Measurements from ENCODE around the gene MYOF.
"Not testable (repeated sequence)": the region's sequence is repeated elsewhere in the genome, so short reads cannot be mapped to it uniquely, and the experiment has no call there.

The MYOF gene

DNA sequence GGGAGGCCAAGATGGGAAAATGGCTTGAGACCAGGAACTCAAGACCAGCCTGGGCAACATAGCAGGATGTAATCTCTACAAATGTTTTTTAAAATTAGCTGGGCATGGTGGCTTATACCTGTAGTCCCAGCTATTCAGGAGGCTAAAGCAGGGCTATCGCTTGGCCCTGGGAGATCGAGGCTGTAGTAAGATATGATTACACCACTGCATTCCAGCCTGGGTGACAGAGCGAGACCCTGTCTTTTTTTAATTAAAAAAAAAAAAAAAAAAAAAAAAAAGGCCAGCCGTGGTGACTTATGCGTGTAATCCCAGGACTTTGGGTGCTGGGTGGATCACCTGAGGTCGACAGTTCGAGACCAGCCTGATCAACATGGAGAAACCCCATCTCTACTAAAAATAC is 27.4 kb downstream of the MYOF start:
- no peak for DNase-seq

DNA sequence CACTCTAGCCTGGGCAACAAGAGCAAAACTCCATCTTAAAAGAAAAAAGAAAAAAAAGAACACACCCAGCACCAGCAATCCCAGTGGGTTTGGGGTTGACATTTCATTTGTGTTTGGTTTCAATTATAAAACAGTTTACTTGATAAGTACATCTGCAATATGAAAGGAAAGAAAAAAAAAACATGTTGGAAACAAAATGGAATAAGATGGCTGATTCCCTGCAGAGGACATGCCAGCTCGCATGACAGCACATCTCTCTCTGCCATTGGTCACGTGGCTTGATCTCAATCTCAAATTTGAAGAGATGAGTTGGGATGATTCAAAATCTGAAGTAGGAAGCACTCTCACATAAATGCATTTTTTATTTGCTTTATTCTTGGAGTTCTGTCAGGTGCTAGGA is 28.0 kb downstream of the MYOF start:
- DNase-seq, result no peak

DNA sequence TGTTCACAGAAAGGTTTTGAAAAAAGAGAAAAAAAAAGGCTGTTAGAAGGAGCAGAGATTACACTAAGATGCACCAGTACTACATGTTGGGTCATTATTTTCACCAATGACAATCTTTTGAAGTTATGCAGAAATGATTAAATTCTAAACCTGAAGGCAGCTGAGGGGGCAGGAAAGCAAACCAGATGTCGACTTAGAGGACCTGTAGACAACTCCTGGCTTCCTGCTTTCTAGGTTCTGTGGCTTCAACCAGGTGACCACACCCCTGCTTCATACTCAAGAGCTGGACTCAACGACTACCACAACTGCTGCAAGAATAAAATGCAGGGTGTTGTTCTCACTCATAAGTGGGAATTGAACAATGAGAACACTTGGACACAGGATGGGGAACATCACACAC is 30.0 kb downstream of the MYOF start:
- no peak for DNase-seq

DNA sequence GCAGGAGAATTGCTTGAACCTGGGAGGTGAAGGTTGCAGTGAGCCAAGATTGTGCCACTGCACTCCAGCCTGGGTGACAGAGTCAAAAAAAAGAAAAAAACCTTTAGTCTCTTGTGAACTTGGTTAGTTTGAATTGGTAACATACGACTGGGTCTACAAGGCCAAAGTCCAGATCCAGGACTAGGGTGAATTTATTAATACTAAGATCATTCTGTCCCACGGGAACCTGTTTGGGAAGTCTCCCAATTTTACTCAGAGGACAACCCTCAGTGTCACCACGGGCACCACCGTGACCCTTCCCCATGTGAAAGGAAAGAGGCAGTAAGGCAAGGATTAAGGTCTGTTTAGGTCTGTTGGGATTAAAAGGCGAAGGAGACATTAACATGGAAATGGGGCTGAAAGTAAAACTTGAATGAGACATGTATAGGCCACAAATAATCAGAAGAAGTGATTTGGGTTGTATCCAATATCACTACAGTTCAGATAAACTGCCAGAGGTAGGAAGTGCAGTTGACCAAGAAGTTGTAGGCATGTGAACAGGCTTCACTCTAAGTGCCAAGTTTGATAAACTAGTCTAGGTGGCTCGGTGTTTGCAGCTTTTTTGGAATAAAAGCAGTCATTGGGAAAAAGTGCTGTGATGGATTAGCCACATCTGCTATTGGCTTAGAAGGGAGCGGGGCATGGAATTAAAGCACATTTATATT is 30.7 kb downstream of the MYOF start:
- DNase-seq, result no peak

DNA sequence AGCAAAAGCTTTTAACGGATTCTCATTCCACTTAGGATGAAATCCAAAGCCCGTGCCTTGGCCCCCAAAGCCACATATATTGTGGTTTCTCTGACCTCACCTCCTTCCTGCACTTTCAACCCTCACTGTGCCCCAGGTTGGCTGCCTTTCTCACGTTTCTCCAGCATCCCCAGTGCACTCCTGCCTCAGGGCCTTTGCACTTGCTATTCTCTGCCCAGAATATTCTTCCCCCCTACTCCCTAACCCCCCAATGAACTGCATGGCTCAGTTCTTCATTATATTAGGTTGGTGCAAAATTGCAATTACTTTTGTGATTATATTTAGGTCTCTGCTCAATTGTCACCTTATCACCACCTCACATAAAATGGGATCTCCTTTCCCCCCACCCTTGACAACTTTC is 34.2 kb downstream of the MYOF start:
- DNase-seq, result no peak

DNA sequence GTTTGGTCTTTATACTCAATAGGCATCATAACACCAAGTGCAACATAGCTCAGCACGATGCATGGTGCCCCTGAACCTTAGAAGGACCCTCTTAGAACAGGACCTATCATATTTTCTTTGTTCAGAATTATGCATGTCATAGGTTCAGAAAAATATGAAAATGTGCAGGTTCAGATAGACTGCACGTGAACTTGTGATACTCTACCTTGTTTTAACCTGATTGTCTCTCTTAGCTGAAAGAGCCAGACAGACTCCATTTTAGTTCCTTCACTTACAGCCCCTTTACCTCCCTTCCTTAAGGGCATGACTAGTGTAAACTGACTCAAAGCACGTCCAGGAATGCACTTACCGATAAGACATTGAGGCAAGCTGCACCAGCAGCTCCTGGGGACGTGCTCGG is 35.1 kb downstream of the MYOF start:
- DNase-seq, result no peak

DNA sequence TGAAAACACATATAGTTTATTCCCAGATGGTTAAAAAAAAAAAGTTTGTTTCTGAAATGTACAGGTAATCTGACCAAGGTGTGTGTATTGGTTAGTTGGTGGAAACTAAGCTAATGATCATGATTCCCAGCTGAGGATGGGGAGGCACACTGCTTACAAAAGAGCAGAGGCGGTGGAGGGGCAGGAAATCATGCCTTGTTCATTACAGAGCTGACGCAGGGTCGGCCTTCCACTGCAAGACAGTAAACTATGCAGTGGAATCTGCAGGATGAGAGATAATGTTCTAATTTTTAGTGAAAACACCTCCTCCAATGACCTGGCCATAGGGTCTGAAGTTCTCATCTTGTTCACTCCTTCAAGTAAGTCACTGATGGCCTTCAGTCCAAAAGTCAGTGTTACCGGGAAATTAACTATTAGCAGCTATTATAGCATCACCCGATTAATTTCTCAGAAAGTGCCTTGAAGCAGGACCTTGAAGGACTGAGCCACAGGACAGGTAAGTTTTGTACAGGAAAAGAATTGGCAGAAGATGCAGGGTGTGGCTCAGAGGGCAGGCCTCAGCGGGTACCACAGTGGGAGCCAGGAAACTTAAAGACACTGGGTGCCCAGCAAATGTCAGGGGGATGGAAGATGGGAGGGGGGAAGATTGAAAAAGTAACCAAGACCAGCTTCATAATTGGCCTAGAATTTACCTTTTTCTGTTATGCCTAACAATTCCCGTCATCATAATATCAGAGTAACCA is 36.0 kb downstream of the MYOF start:
- no peak for DNase-seq

DNA sequence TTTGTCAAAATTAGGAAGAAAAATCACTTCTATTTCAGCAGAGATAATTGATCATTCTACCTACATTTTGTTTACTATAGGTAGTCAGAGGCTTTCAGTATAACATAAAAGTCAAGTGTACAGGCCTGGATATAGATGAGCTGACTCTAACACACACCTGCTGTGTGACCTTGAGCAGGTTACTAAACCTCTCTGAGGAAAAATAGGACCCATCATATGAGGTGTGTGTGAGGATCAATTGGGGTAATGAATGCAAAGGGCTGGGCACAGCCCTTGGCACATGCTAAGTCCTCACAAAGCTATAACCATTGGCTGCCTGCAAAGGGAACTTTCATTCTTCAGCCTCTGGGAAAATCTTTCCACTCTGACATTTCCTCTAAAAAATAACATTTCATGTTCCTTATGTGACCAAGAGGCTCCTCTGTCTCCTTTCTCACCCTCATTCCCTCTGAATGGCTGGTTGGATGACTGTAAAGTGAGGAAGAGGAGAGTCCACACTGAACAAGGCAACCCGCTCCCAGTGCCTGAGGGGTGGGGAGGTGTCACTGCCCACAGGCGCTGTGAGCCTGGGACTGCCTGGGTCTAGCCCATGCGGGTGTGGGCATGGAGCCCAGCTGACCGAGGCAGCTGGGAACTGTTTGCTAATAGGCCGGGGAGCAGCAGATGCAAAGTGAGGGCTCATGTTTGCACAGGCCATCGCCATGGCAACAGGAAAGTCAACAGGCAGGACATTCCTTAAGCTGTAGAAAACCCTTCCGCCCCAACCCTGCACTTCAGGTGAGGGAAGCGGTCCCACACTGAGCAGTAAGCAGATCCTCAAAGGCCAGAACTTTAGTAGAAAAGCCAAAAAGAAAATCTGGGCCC is 36.8 kb downstream of the MYOF start:
- peak; percentile 95 for DNase-seq

DNA sequence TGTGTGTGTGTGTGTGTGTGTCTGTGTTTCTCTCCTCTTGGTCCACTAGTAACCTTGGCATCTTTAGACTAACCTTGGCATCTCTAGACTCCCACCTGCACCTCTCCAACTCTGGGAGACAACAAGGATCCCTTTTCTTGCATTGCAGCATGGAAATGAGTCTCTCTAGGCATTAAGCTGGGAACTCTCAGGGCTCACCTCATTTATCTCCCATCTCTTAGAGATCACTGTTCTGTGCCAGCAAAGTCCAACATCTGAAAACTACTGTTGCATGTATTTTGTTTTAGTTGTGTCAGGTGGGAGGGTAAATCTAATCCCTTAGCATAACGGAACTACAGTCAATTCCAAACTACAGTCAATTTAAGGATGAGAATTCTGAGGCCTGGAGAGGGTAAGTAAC is 38.7 kb downstream of the MYOF start:
- no peak for DNase-seq

DNA sequence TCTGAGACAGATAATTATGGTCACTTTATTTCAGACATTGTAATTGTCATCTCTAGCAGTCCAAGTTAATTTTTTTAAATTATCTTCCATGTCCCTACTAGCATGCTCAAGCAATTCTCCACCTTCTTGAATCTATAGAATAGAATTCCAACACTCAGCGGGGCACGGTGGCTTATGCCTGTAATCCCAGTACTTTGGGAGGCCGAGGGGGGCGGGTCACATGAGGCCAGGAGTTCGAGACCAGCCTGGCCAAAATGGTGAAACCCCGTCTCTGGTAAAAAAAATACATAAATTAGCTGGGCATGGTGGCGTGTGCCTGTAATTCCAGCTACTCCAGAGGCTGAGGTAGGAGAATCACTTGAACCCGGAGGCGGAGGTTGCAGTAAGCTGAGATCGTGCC is 39.4 kb downstream of the MYOF start:
- not testable (repeated sequence) for DNase-seq

DNA sequence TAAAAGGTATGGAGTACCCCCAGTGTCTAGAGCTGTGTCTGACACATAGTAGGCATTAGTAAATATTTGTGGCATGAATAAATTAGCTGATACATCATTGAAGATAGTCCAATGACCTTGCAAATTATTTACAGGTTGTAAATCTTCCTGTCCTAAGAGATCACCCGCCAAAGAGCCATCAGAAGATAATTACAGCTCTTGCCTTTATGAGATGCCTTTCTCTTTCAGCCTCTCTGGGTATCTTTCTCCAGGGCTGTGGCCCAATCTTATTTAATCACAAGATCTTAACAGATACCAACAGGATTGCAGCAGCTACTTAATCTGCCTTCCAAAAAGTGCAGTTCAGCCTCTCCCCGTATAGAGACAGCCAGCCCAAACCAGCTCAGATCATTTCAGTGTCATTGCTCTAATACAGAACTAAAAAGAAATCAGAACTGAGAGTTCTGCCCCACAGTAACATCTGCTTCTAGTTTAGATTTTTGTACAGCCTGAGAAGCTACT is 41.5 kb downstream of the MYOF start:
- DNase-seq, result no peak

DNA sequence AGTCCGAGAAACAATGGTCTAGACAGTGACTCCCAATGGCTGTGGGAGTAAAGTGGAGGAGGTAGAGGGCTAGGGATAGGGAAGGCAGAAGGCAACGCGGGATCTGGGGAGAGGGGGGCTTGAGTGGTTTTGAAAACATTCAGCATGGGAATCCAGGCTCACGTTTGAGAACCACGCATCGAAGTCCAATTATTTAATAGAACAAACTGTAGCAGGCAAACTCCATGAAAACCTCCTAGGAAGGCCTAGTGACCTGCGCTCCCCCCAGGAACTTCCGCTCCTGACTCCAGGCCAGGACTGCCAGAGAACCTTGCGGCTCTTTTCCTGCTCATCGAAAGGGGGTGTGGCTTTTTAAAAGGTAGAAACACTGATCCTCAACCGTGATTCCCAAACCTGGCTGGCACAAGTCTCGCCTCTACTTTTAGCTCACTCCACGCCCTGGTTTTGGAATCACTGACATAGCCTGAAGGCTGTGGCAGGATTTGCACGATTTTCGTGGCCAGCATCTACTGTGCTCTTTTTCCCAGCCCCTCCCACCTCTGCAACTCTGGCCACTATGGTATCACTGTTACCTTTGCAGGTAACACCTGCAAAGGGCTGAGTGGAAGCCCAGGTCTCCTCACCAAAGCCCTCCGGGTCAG is 43.4 kb downstream of the MYOF start:
- DNase-seq, result peak; percentile 57

DNA sequence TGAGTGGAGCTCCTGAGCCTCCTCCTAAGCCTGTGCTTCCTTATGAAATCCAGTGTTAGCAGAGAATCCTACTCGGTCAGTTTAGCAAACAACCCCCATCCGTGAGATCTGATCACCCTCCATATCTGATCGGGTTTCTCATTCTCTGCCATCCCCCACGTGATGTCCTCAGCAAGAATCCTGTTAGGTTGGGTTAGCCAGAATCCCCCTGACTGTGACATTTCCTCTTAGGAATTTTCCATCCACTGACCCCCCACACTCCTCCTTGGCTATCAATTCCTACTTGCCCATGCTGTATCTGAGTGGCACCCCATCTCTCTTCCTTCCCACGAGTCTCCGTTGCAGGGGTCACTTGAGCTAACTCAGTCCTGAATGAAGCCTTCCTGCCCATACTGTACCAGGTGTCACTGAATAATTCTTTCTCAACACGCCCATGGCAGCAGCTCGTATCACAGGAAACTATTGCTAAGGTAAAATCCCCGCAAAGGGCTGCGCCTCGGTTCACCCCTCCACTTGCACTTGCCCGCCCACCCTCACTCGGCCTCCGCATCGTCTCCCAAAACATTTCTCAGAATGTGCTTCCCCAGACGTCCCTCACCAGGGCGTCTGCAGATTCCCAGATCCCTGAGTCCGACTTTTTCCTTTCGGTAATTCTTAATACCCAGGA is 44.1 kb downstream of the MYOF start:
- DNase-seq, result no peak

DNA sequence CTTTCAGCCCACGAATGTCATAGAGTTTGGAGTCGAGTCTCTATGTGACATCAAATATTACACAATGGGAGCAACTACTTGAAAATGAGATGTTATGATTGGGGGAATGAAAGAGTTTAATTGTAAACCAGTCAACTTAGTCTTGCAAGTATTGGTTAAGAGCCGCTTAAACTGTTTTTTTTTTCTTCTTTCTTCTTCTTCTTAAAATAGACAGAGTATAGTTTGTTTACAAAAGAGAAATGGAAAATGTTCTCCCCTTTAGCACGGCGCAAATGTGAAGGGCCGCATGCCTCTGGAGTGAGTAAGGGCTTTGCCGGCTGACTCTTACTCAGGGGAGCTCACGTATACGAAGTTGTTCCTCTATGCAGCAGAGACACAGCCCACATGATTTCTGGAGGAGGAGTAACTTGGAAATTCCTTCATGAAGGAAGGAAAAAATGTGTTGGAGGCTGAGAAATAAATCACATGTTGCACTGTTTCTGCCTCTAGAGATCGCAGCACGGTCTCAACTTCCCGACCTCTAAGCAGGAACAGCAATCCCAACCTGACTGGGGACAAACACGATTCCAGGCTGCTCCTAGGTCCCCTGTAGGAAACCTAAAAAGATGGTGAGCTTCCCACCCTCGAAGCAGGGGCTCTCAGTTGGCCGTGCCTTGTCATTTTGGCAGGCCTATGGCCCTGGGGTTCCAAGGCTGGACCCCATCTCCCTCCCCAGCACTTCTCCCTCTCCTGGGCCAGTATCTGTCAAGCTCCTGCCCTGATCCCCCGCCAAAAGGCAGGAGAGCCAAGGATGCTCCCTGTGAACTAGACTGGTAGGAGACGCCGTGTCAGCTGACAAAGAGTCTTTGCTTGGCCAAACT is 44.8 kb downstream of the MYOF start:
- DNase-seq, result peak; percentile 90

DNA sequence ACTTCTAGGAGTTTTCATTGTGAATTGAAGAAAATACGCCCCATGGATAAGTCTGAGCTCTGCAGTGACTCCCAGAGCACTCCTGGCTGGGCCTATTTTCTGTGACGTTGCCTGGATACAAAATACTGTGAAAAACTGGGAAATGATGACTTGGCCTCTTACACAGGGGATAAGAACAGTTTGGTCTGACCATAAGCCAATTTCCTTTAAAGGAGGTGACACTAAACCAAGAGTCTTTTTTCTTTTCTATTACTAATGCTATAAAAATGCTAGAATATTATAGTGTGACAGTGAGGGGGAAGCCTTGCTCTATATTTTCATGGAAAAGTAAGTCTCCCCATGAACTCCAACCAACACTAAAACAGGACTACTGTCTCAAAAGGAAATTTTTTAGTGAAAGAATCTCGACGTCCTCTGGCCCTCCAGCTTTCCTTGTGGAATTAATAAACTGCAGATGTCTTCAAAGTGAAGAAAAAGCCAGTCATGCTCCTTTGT is 45.5 kb downstream of the MYOF start:
- DNase-seq, result peak; percentile 85

DNA sequence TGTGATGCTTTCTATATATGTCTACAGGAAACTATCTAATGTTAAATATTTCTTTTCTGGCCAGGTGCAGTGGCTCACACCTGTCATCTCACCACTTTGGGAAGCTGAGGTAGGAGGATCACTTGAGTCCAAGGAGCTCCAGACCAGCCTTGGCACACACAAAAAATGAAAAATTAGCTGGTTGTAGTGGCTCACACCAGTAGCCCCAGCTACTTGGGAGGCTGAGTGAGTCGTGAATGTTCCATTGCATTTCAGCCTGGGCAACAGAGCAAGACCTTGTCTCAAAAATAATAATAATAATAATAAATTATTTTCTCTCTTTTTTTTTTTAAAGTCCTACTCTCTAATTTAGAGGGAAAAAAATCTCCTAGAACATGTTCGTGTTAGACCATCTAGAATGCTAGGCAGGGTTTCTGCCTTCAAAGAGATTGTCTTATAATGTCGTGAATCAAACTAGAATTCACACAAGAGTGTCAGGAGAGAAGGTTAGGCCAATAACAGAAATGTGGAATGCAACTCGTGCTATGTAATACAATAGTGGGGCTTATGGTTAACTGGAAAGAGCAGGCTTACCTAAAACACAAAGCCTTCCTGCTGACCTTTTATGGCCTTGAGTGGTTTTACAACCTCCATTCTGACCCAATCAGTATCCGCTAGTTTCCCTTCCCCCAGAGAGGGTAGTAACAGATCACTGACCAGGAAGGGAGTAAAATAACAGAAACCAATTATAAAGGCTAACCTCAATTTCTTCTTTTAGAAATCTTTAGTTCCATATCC is 46.3 kb downstream of the MYOF start:
- peak; percentile 56 for DNase-seq

DNA sequence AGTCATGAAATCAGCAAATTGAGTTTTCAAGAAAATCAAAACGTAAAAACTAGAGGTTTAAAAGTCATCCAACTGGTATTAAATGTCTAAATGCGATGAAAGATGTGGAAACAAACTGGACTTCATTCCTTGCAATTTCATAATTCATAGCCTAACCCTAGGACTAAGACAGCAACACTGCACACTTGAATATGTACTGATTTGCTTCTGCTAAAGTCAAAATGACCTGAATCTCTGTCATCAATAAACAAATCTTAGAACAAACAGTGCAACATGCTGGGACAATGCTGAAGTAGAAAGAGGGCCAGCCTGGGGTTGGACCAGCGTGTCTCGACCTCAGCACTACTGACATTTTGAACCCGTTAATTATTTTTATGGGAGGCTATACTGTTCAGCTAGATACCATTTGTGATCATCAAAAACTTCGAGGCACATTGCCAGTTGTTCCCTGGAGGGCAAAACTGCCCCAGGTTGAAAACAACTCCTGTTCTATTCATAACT is 47.1 kb downstream of the MYOF start:
- no peak for DNase-seq

DNA sequence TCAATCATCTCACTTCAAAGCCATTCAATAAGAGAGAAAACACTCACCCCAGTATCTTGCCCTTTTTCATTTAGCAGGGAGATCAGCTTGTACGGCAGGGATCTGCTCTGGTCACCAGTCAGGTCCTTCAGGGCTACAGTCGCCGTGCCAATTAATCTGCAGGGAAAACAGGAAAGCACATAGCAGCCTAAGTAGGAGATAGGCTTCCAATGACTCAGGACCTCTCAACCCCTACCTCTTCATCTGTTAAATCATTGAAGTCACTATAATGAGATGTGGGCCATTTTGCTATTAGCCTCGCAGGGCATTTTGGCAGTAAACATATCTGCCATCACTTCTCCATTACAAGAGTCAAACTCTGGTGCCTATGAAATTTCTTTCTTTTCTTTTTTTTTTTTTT is 50.8 kb downstream of the MYOF start:
- DNase-seq, result no peak

DNA sequence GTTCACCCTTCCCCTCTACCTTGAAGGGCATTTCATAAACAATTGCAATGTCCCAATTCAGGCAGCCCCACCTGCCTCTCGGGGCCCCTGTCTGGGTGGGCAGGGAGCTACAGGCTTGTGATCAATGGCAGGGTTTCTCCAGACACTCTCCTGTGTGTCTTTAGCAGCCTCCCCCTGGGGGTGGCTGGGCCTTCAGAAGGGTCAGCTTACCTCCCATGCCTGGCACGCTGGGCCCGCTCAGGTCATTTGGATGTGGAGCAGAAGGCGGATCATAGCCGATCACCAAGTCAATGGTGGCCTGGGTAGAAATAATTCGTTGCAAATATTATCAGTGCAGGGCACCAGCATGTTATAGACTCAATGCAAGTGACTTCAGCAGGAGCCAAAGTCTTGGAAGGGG is 56.3 kb downstream of the MYOF start:
- no peak for DNase-seq

DNA sequence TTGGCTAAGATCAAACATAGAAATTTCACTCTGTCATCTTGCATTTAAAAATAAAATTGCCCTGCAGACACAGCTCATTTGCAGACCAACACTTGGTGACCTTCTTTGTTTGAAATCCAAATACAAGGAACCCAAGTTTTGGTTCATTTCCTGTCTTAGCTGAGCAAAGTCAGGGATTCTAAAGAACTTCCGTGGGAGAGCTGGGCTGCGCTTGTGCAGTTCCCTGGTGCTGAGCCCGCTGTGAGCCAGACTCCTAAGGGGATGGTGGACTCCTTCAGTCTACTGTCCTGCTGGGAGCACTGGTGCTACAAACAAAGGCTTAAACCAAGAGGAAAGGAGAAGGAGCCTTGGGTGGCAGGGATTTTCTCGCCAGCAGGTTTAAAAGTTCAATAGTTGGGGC is 60.0 kb downstream of the MYOF start:
- DNase-seq, result no peak
